Measurements from ENCODE around the gene HAGH. TPM values are rescaled to one million over a fixed set of nuclear protein-coding genes. Genes with fewer than 3 reads are reported as not detected.

HAGH gene
- total RNA-seq, 6 experiments from 2014 or later = 34.2 to 55.3 (median 38.7) TPM

DNA sequence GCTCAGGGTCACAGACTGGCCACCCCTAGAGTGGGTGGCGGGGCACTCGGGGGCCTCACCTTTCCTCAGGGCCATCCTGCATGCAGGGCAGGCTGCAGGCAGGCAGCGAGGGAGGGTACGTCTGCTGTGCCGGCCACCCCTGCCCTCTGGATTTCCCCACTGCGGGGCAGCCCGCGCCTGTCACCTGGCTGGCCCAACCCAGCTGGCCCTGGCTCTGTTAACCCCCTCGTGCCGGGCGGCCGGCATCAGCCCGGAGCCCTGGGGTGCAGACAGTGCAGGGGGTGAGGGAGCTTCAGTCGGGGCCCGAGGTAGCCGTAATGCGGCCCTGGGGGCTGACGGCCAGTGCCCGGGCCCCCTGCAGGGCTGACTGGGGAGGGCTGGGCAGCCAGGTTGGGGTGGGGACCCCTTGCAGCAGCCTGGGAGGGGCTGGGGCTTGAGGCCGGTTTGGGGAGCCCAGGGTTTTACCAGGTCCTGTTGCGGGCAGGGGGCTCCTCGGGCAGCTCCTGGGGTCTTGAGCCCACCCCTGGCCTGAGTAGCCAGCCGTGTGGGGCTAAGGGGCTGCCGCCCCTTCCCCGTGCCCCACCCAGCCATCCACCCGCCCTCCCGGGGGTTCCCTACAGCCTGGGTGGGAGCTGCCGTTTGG is 32.9 kb downstream of the HAGH start, which contains the start of gene IGFALS:
Gene IGFALS, minus strand, starts transcription at position 128 of the 643 bp plus-strand sequence. Its CDS starts 53 bp downstream, at position 75.
- H3K27me3 Mint-ChIP-seq (ENCODE audit: insufficient read depth) = no peaks in the 10 kb centered on the region
- no peaks in the 10 kb centered on the region for H3K4me1 Mint-ChIP-seq (ENCODE audit: low read depth)
- H3K36me3 Mint-ChIP-seq (ENCODE audit: low read depth) = peaks cover 14% of the 10 kb centered on the region
- no peak for DNase-seq
- TF ChIP-seq, protein P1, sequence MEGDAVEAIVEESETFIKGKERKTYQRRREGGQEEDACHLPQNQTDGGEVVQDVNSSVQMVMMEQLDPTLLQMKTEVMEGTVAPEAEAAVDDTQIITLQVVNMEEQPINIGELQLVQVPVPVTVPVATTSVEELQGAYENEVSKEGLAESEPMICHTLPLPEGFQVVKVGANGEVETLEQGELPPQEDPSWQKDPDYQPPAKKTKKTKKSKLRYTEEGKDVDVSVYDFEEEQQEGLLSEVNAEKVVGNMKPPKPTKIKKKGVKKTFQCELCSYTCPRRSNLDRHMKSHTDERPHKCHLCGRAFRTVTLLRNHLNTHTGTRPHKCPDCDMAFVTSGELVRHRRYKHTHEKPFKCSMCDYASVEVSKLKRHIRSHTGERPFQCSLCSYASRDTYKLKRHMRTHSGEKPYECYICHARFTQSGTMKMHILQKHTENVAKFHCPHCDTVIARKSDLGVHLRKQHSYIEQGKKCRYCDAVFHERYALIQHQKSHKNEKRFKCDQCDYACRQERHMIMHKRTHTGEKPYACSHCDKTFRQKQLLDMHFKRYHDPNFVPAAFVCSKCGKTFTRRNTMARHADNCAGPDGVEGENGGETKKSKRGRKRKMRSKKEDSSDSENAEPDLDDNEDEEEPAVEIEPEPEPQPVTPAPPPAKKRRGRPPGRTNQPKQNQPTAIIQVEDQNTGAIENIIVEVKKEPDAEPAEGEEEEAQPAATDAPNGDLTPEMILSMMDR (IDR thresholded peaks at IDR 0.05) = no peak
- H3K27ac Mint-ChIP-seq = no peak within 1 kb of the TSS
- no peak within 1 kb of the TSS for H3K4me3 Mint-ChIP-seq
- H3K9me3 Mint-ChIP-seq = peaks cover 17% of the 10 kb centered on the region

DNA sequence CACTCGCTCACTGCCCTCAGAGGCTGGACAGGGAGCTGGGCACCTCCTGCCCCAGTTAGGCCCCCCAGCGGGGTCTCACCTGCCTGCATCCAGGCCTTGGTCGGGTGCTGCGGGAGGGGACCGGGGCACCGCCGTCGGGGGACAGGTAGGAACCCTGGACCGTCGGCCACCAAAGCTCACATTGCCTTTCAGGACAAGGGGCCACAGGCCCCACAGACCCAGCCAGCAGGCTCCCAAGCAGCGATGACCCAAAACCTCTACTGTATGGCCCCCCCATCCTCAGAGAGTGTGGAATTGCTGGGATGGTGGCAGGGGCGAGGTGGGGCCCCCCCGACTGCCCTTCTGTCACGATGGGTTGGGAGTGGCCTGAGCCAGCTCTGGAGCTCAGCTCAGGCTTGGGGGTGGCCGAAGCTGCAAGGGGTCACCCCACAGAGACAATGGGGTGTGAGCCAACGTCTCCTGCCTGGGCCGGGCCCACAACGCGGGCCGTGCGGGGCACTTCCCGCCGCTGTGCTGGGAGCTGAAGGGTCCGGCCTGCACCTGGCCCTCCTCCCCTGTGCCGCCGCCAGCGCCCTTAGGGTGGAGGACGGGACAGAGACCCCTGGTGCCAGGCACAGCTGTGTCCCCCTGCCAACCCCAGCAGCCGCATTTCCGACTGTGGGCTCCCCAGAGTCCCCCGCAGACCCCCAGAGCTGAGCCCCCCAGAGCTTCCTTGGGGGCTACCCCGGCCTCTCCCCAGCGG is 33.6 kb downstream of the HAGH start:
- no peak overlapping the region for H3K4me3 Mint-ChIP-seq
- TF ChIP-seq, protein P1 (IDR thresholded peaks at IDR 0.05) = no peak
- no peaks in the 10 kb centered on the region for H3K27me3 Mint-ChIP-seq (ENCODE audit: insufficient read depth)
- H3K36me3 Mint-ChIP-seq (ENCODE audit: low read depth) = peaks cover 13% of the 10 kb centered on the region; the same call in 1 of the 2 replicates
- H3K27ac Mint-ChIP-seq = no peak overlapping the region
- no peak for DNase-seq
- H3K9me3 Mint-ChIP-seq = peaks cover 14% of the 10 kb centered on the region
- H3K4me1 Mint-ChIP-seq (ENCODE audit: low read depth) = no peaks in the 10 kb centered on the region

DNA sequence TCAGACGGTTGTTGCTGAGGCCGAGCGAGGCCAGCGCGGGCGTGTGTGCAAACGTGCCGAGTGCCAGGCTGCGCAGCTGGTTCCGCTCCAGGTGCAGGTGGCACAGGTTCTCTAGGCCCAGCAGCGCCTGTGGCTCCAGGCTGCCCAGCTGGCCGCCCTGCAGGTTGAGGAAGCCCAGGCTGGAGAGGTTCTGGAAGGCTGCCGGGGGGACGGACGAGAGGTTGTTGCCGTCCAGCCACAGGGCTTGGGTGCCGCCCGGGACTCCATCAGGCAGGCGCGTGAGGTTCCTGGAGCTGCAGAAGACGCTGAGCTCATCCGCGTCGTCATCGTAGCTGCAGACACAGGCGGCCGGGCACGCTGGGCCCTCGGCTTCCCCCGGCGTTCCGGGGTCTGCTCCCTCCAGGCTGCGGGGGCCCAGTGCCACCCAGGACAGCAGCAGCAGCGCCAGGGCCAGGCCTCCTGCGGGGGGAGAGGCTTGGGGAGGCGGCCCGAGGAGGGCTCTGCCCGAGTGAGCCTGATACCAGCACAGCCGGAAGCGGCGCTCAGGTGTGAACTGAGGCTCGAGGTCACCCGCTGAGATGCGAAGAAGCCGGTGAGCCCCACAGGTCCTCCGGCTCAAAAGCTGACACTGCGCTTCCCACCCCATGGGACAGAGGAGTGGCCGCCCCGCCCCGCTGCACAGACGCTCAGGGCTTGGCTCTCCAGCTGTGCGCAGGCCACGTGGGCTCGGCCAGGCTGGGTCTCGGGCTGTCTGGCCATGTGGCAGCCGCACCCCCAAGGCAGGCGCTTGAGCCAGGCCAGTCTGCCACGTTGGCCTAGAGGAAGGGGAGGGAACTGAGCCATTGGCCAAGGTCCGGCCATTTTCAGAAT is 34.4 kb downstream of the HAGH start:
- peaks cover 10% of the 10 kb centered on the region; the same call in 1 of the 2 replicates for H3K36me3 Mint-ChIP-seq (ENCODE audit: low read depth)
- H3K4me1 Mint-ChIP-seq (ENCODE audit: low read depth) = no peaks in the 10 kb centered on the region
- H3K27ac Mint-ChIP-seq = no peak overlapping the region
- peaks cover 6% of the 10 kb centered on the region for H3K9me3 Mint-ChIP-seq
- TF ChIP-seq, protein P1 (IDR thresholded peaks at IDR 0.05) = no peak
- DNase-seq = no peak
- H3K4me3 Mint-ChIP-seq = no peak overlapping the region
- peaks cover under 1% of the 10 kb centered on the region; the same call in 1 of the 2 replicates for H3K27me3 Mint-ChIP-seq (ENCODE audit: insufficient read depth)

DNA sequence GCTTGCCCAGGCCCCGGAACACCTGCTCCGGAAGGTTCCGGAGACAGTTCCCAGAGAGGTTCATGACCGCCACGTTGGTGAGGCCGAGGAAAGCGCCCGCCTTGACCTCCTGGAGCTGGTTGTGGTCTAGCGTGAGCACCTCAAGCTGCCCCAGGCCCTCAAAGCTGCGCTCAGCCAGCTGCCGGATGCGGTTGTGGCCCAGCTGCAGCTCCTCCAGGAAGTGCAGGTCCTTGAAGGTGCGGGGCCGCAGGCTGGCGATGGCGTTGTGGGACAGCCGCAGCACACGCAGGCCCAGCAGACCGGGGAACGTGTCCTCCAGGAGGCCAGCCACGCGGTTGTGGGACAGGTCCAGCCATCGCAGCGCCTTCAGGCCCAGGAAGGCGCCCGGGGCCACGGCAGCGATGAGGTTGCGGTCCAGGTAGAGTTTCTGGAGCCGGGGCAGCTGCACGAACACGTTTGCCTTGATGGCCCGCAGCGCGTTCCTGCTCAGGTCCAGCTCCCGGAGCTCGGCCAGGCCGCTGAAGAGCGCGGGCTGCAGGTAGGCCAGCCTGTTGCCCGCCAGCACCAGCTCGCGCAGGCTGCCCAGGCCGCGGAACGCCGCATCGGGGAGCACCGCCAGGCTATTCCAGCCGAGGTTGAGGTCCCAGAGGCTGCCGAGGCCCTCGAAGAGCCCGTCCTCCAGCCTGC is 35.2 kb downstream of the HAGH start:
- Mint-ChIP-seq H3K4me1 (ENCODE audit: low read depth) (no peaks in the 10 kb centered on the region), H3K36me3 (ENCODE audit: low read depth) (peaks cover 4% of the 10 kb centered on the region; the same call in 1 of the 2 replicates), H3K4me3 (no peak overlapping the region), H3K27ac (no peak overlapping the region), H3K27me3 (ENCODE audit: insufficient read depth) (peaks cover 2% of the 10 kb centered on the region; the same call in 1 of the 2 replicates), H3K9me3 (no peaks in the 10 kb centered on the region)
- TF ChIP-seq, protein P1 (IDR thresholded peaks at IDR 0.05) = no peak
- DNase-seq = no peak

Measured in HFFc6 (cell line).